Measurements from ENCODE around the gene RASD2.

DNA sequence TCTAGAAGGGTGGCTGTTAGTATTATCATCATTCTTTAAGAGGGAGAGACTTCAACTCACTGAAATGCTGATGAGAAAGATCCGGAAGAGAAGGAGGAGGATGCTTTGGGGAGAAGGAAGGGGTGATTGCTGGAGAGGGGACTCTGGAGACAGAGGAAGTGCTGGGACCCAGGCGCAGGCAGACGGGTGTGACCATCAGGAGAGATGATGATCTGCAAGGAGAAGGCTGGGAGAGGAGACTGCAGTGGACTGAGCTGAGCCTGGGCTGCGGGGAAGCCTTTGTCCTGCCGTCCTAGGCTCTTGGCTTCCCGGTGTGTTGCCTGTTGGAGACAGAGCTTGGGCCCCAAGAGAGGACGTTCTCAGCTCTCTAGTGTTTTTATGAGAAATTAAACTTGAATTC, 22.6 kb downstream of the RASD2 start:
- TF ChIP-seq, protein P1, sequence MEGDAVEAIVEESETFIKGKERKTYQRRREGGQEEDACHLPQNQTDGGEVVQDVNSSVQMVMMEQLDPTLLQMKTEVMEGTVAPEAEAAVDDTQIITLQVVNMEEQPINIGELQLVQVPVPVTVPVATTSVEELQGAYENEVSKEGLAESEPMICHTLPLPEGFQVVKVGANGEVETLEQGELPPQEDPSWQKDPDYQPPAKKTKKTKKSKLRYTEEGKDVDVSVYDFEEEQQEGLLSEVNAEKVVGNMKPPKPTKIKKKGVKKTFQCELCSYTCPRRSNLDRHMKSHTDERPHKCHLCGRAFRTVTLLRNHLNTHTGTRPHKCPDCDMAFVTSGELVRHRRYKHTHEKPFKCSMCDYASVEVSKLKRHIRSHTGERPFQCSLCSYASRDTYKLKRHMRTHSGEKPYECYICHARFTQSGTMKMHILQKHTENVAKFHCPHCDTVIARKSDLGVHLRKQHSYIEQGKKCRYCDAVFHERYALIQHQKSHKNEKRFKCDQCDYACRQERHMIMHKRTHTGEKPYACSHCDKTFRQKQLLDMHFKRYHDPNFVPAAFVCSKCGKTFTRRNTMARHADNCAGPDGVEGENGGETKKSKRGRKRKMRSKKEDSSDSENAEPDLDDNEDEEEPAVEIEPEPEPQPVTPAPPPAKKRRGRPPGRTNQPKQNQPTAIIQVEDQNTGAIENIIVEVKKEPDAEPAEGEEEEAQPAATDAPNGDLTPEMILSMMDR (IDR thresholded peaks at IDR 0.05; ENCODE audit: insufficient read depth, low read depth, low read length), result no peak
- TF ChIP-seq EZH2 (IDR thresholded peaks at IDR 0.05; ENCODE audit: insufficient read depth, low read length), result no peak

Measured in astrocyte (in vitro differentiated cells and primary cell).